GM18511 (cell line): ENCODE measurements around the gene POU2AF2.
"Not testable (repeated sequence)": the region's sequence is repeated elsewhere in the genome, so short reads cannot be mapped to it uniquely, and the experiment has no call there.

ENCODE experiments used
- ATAC-seq: cut with Tn5 transposase; IDR thresholded peaks from one replicate; pipeline ENCODE4 v1.9.1; 2021; ENCODE audit warnings: mild to moderate bottlenecking, moderate library complexity; ENCODE audit not compliant: unreplicated experiment

Gene POU2AF2

DNA sequence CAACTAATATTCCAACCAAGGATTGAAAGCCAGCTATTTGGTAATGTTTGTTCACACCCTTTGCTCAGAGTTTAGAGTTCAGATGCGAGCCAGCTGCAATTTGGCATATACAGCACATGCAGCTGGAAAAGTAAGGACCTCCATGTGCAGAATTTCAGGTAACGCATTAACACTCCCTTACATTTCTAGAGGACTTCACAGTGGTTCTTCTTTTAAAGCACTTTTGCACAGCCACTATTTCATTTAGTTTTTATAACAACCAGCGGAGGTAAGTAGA, 56.3 kb downstream of the POU2AF2 start:
- no peak for ATAC-seq

DNA sequence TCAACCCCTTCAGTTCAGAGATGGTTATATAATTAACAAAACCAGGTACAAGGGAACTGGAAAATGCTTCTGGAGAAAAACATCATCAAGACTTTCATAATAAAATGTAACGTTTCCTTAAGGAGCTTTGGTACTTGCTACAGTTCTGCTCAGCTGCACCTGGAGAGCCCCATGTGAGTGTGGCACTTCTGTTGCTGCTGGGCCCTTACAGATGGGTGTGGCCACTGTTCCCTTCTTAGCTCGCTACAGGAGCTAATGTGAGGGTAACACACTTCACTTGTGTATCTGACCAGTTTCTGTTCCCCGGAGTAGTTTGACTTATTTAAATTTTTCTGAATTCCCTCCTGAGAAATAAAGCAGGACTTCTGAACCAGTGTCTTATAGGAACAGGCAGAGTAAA, 56.8 kb downstream of the POU2AF2 start:
- ATAC-seq: no peak

DNA sequence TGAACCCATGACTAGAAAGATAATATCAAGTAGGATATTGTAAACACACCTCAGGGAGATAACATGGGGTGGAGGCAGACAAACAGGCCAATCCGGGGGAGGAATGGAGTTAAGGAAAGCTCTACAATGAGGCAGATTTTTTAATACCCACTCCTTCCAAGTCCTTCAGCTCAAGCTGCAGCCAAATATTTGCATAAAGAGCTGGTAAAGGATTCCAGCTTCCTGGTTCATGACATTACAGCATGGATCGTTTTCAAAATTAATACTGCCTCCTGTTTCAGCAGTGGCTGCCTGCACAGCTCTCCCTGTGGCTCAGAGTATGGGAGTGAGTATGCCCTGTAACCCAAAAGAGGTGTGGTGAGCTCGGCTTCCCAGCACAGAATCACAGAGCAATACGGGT, 57.9 kb downstream of the POU2AF2 start:
- no peak for ATAC-seq

DNA sequence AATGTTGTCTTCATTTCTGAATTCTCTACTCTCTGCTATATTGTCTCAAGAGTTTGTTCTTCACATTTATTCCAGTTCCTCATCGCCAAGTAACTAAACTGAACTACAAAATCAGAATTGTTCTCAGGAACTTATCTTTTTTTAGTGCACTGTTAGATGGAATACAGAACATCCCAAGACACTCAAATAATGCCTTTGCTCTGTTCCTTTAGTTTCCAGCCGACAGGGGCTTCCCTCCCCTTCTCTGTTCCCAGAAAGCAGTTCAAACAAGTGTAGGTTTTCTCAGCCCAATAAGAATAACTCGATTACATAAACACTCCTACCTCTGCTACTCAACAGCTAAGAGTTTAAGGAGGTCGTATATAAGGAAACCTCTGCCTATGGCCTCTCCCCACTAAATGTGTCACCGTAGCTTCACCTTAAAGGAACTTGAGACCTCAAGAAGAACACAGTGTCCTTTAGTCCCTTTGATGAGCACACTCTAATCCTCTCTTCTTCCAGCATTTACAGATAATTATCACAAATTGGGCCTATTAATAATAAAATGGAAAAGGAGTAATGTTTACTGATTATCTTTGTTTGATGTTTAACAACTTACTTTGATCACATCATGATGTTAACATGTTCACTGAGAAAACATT, 59.8 kb downstream of the POU2AF2 start:
- no peak for ATAC-seq

DNA sequence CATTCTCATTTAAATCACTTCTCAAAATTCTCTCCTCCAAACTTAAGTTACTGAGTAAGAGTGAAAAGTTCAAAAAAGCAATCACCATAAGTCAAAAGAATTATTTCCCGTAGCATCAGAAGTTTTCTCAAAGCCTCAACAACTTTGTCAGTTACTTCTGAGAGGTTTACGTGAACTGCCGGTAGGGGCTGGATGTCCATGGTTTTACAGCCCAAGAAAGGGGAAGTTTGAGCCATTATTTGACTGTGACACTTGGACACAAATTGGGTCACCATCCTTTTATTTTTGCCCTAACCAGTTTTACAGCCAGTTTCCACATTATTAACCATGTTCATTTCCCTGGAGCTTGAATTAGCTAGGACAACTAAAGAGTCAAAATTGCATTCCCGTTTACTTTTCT, 60.4 kb downstream of the POU2AF2 start:
- no peak for ATAC-seq

DNA sequence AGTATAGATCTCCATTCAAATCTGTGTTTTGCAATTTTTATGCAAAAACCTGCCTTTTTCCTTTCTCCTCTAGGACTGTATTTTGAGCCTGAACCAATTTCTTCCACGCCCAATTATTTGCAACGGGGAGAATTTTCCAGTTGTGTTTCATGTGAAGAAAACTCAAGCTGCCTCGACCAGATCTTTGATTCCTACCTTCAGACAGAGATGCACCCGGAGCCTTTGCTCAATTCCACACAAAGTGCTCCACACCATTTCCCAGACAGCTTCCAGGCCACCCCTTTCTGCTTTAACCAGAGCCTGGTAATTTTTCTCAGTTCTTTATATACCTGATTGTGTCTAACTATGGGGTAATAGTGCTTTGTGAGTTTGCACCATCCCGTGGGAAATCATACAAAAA, 60.8 kb downstream of the POU2AF2 start:
- ATAC-seq: no peak

DNA sequence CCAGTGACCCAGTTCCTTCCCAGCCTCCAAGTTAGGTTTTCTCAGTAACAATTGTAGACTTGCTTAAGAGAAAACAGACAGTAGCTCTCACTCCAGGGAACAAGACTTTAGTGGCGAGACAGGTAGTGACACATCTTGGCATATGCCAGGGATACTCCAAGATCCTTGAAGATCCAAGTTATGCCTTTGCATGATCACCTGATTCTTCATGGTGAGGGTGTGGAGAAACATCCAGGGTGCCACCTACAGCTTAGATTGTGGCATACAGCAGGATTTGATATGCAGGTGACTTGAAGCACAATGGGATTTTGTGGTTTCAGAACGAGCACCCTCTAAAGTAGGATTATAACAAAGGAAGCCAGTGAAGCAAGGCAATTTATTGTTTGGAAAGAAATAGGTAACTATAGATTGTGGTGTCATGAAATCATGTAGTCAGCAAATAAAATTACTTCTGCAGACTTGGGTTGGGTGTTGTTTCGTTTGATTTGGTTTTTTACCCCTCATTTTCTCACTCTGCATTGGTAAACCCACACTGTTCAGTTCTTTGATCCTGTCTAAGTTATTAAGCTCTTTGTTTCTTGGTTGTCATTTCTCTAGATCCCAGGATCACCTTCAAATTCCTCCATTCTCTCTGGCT, 62.1 kb downstream of the POU2AF2 start:
- ATAC-seq: no peak

DNA sequence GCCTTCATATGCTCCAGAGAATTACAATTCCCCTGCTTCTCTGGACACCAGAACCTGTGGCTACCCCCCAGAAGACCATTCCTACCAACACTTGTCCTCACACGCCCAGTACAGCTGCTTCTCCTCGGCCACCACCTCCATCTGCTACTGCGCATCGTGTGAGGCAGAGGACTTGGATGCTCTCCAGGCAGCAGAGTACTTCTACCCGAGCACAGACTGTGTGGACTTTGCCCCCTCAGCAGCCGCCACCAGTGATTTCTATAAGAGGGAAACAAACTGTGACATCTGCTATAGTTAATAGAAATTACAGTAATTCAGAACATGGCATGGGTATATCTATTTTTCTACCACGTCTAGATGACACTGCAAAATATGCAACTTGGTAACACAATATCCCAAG, 62.6 kb downstream of the POU2AF2 start:
- ATAC-seq: no peak

DNA sequence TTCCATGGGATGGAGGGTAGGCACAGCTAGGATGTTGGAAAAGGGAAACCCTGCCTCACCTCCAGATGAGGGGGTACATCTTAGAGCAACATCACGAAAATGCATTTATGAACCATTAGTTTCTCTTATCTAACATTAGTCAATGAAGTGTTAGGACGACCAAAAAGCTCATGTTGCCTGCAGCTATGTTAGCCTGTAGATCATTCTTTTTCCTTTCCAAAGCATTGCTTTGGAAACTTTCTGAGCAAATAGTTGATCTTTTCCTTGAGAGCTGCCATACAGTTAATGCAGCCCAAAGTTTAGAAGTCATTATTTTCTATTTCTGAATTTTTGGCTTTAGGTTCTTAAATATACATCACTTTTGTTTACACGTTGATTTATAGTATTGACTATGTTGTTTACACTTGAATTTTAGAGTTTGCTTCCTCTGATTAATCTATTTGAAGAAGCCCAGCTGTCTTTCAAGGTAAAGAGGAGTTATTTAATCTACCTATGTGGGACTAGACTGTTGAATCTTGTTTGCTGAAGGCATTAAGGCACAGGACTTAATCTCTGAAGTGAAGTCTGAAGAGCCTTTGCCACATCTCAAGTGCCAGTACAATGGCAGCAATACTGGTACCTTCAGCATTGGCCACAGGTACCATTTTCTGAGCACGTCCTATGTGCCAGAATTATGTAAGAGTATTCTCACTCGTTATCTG, 63.8 kb downstream of the POU2AF2 start:
- no peak for ATAC-seq

DNA sequence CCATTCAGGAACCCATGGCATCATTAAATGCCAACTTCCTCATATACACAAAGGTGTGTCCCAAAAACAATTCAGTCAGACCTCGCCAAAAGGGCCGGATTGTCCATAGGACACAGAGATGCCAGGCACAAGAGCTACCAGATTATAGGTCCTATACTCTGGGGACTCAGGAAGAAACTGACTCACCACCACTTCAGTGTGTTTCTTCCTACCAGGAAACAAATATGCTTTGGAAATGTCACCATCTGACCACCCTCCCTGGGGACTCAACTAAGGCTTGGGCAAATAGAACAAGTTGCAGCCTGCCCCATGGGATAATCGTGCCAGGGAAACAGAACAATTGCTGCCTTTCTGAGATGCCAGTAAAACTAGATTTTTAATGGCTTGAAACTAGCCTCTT, 64.6 kb downstream of the POU2AF2 start:
- no peak for ATAC-seq

DNA sequence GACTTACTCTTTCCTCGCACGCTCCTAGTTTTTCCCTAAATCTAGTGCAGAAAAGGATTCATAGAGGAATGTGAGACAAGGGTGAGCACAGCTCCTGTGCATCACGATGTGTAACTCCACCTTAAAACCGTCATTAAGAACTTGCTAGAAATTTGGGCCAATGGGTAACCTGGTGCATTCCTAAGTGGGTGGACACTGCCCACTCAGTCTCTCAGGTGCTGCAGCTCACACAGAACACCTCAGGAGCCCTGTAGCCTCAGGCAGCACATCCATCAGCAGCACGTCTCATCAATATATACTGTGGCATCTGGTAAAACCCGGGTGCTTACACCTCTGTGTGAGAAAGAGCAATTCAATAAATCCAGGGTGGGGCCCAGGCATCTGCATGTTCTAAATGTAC, 65.2 kb downstream of the POU2AF2 start:
- ATAC-seq: no peak

DNA sequence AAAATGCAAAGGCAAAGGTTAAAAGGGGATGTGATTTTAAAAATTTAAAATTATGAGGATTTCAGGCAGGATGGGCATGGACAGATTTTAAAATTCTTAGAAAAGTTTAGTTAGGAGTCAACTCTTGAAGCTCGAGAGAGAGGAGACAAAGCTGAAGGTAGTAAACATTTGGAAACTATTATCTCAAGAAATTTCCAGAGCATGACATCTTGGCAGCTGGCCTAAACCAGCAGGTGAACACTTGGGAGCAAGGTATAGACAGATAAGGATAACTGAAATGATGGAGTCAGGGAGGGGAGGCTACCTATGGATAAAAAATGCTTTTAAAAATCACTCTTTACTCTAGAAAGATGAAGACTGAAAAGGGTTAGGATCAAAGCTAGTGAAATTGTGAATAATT, 66.6 kb downstream of the POU2AF2 start:
- ATAC-seq: no peak

DNA sequence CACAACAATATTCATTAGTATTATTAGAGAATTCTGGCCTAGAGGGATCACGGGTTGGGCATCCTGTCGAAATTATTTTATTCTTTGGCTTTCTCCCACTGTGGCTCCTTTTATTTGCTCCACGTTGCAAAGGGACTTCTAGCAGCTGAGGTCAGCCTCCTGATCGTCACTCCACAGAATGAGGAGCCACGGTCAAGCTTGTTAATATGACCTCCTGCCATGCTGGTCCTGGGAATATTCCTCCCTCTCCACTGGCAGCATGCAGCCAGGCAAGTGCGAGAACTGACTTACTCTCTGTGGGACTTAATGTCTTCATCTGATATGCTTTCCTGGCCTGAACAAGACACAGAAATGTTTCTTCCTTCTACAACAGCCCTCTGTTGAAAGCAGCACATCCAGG, 73.8 kb downstream of the POU2AF2 start:
- no peak for ATAC-seq

DNA sequence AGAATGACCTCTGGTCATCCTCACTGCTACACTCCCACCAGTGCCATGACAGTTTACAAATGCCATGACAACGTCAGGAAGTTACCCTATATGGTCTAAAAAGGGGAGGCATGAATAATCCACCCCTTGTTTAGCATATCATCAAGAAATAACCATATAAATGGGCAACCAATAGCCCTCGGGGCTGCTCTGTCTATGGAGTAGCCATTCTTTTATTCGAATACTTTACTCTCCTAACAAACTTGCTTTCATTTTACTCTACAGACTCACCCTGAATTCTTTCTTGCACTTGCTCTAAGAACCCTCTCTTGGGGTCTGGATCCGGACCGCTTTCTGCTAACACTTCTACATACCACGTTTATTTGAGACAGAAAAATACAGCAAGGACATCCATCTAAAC, 74.7 kb downstream of the POU2AF2 start:
- ATAC-seq: not testable (repeated sequence)

DNA sequence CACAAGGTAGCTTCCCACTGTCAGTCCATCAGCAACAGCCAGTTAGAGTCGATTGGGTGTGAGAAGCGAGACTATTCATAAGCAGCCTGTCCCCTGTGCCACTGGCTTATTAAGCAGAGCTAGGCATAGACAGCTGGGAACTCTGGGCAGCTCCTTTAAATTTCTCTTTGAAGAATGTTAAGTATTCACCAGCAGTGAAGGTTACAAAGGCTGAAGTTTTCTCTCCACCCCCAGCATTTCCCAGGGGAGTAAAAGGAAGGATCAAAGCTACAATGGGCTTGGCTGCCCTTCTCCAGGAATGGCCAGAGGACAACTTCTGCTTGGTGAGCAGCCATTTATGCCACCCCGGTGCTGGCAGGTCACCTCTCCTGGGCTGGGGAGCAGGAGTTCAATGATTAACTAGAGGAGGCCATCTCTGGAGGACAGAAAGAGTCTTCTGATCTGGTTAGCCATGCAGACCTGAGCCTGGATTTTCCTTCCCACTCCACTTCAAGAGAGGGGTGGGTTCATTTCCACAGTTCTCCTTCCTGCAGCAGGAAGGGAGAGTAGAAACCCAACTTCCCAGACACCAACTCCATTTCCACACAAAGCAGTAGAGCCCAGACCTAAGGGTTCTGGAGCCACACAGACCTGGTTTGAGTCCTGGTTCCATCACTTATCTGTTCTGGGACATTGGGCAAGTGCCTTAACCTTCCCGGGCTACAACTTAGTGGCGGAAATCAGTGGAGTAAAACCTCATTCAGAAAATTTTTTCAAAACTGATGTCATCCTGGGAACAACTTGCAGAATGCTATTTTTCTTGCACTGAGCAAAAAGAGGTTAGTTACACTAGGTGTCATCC, 75.4 kb downstream of the POU2AF2 start:
- ATAC-seq: no peak

DNA sequence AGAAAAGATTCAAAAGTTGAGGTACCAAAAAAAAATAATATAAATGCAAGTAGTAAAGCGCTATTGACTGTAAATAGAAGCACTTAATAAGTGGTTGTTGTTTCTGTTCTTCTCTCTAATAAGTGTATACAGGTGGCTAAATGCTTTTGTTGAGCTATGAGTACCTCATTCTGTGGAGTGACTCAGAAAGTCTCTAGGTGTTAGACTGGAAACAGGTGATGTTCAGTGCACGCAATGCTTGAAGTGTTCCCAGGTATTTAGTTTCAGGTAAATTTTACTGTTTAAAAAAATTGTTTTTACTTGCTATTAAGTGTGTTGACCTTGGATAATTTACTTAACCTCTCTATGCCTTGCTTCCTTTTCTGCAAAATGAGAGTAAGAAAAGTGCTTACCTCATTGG, 77.0 kb downstream of the POU2AF2 start:
- no peak for ATAC-seq

DNA sequence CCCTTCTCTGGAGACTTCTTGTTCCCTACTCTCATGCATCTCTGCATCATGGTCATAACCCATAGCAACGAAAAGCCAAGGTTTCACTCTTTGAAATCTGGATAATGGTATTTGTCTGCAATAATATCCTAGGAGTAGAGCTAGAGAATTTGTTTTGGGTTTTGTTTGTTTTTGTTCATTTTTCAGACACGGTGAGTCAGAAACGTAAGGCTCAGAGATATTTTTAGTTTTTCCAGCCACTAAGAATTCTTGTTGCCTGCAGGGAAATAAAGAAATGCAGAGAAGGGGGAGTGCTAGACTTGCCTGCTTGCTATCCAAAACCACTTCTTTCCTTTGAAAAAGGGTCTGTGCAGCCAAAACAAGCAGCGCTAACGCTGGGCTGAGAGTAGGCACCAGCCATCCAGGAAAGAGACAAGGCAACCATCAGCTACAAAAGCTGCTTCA, 78.8 kb downstream of the POU2AF2 start:
- no peak for ATAC-seq

DNA sequence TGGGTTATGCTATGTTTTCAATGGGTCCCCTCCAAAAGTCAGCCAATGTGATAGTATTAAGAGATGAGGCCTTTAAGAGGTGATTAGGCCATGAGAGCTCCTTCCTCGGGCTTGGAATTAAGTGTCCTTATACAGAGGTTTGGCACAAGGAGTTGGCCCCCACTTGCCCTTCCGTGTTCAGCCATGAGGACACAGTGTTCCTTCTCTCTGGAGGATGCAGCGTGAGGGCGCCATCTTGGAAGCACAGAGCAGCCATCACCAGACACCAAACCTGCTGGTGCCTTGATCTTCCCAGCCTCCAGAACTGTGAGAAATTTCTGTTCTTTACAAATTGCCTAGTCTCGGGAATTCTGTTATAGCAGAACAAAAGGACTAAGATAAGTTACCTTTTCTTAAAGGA, 79.7 kb downstream of the POU2AF2 start:
- ATAC-seq: no peak

DNA sequence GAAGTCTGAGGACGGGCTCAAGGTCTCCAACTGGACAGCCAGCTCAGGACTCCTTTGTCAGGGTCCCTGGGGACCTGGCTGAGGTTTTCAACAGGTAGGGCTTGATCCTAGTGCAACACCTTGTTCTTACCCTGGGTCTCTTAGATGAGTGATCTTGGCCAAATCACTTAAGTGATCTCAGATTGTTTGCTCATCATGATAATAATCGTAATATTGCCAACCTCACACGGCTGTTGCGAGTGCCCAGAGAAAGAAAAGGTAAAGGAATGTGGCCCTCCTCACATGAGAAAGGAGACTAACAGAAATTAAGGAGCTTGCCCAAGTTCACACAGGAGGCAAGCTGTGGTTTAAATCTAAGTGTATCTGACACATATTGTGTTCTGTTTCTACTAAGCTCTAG, 81.3 kb downstream of the POU2AF2 start:
- ATAC-seq: no peak

DNA sequence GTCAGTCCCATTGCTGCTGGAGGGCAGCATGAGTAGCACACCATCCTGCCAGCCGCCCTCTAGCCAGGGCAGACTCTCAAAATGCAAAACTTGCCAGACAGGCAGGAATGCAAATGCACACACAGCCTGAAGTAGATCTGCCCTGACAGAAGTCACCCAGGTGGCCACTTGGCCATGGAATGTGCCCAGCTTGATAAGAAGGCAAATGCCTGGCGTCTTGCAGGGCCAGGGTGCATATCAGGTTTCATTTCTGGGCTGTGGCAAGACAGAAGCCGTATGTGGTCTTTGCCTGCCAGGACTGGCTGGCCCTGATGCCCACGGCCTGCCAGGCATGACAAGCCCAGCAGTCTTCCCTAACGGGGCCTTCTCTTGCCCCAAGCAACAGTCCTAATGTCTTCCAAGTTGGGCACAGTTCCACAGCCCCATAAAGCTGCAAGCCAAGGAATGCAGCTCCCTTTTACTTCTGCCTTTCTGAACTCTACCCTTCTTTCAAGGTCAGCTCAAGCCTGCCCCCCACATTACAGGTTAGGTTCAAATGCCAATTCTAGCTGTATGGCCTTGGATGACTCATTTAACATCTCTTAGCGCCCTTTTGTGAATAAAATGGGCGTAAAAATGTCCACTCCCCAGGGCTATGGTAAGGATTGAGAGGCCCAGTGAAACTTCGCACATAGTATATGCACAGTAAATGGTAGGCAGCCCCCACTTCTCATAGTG, 82.5 kb downstream of the POU2AF2 start:
- ATAC-seq: no peak
